SK-N-SH (cell line): ENCODE measurements around the gene SNX32. TPM values are rescaled to one million over a fixed set of nuclear protein-coding genes. Genes with fewer than 3 reads are reported as not detected.

ENCODE experiments used
- CTCF ChIA-PET: fragments of 300-600, 350-600 bp; formaldehyde crosslinking; extraction: SDS; loops from one replicate; lab custom pipeline; 2021; lab: Yijun Ruan, JAX
- POLR2A ChIA-PET: fragments of 350-600 bp; sonication (Branson Sonifier 250); formaldehyde crosslinking; extraction: SDS; loops from one replicate; lab custom pipeline; 2020; ENCODE audit warnings: antibody characterized with exemption, inconsistent platforms; lab: Yijun Ruan, JAX
- DNase-seq: peaks from one replicate; pipeline ENCODE4 v3.0.0; 2012
- H2AFZ ChIP-seq: fragments of 200-600 bp; sonication (generic); 2 replicates; pipeline ENCODE4 v1.8.1; 2016; ENCODE audit warnings: antibody characterized with exemption, mild to moderate bottlenecking, low read depth
- H3F3A ChIP-seq: fragments of 200-600 bp; sonication (generic); replicated peaks from 2 replicates; pipeline ENCODE3; 2016; ENCODE audit warnings: antibody characterized with exemption, mild to moderate bottlenecking; ENCODE audit not compliant: insufficient read depth
- H3K27ac ChIP-seq, 2 experiments: fragments of 200-500 bp in 1 of 2; fragments of 200-600 bp in 1 of 2; sonication (Bioruptor generic) in 1 of 2; sonication (generic), shearing (Covaris generic) in 1 of 2; 2 replicates each; pipeline versions ENCODE4 v1.5.1 to v1.6.1; 2014 to 2016; ENCODE audit warnings: low read depth in 2 of 2, inconsistent platforms in 1 of 2, low read length in 1 of 2, mild to moderate bottlenecking in 1 of 2, mixed read lengths in 1 of 2
- H3K27me3 ChIP-seq: fragments of 200-600 bp; sonication (generic), shearing (Covaris generic); 2 replicates; pipeline ENCODE4 v1.6.1; 2016; ENCODE audit warnings: mixed run types; ENCODE audit not compliant: insufficient read depth
- H3K36me3 ChIP-seq, 2 experiments: fragments of 200-500 bp in 1 of 2; fragments of 200-600 bp in 1 of 2; sonication (Bioruptor generic) in 1 of 2; sonication (generic) in 1 of 2; replicated peaks in 1 of 2; 2 replicates each; pipeline versions ENCODE3 to v1.5.1; 2014 to 2016; ENCODE audit warnings: low read length in 1 of 2, mild to moderate bottlenecking in 1 of 2; ENCODE audit not compliant: insufficient read depth in 2 of 2, control insufficient read depth in 1 of 2
- H3K4me1 ChIP-seq, 2 experiments: fragments of 200-500 bp in 1 of 2; fragments of 200-600 bp in 1 of 2; sonication (Bioruptor generic) in 1 of 2; sonication (generic), shearing (Covaris generic) in 1 of 2; 2 replicates each; pipeline versions ENCODE4 v1.5.1 to v1.6.1; 2014 to 2016; ENCODE audit warnings: low read depth in 1 of 2, low read length in 1 of 2, mixed run types in 1 of 2; ENCODE audit not compliant: insufficient read depth in 2 of 2, control insufficient read depth in 1 of 2
- H3K4me2 ChIP-seq: fragments of 200-600 bp; sonication (generic), shearing (Covaris generic); 2 replicates; pipeline ENCODE4 v1.6.1; 2017; ENCODE audit warnings: mixed run types
- H3K4me3 ChIP-seq, 2 experiments: fragments of 200-500 bp in 1 of 2; fragments of 200-600 bp in 1 of 2; sonication (Bioruptor generic) in 1 of 2; sonication (generic), shearing (Covaris generic) in 1 of 2; 2 replicates each; pipeline versions ENCODE4 v1.5.1 to v1.8.1; 2014 to 2016; ENCODE audit warnings: low read depth in 2 of 2, inconsistent platforms in 1 of 2, low read length in 1 of 2, mild to moderate bottlenecking in 1 of 2, mixed read lengths in 1 of 2, moderate library complexity in 1 of 2
- H3K79me2 ChIP-seq: fragments of 200-600 bp; sonication (generic); 2 replicates; pipeline ENCODE4 v1.8.1; 2017; ENCODE audit warnings: mild to moderate bottlenecking; ENCODE audit not compliant: insufficient read depth
- H3K9ac ChIP-seq: fragments of 200-600 bp; sonication (generic); 2 replicates; pipeline ENCODE4 v1.6.1; 2017; ENCODE audit warnings: mixed run types
- H3K9me2 ChIP-seq: fragments of 200-600 bp; sonication (generic); 2 replicates; pipeline ENCODE4 v1.6.1; 2017; ENCODE audit warnings: mixed run types
- H3K9me3 ChIP-seq: fragments of 200-600 bp; sonication (generic); 2 replicates; pipeline ENCODE4 v1.6.1; 2017; ENCODE audit warnings: mixed run types, mild to moderate bottlenecking, moderate library complexity
- H4K20me1 ChIP-seq: fragments of 200-600 bp; sonication (generic); 2 replicates; pipeline ENCODE4 v1.6.1; 2017; ENCODE audit warnings: mild to moderate bottlenecking, mixed run types; ENCODE audit not compliant: insufficient read depth
- CHD2 ChIP-seq: fragments of 150-350 bp; IDR thresholded peaks from 2 replicates; pipeline ENCODE4 v1.6.1; 2018; ENCODE audit warnings: low read length; ENCODE audit not compliant: partially characterized antibody
- EP300 ChIP-seq, 2 experiments: IDR thresholded peaks; 2 replicates each; pipeline versions ENCODE4 v1.4.0 to v1.6.1; 2012; ENCODE audit warnings: borderline replicate concordance in 1 of 2, low read depth in 1 of 2, low read length in 1 of 2
- EZH2phosphoT487 ChIP-seq: fragments of 200-600 bp; sonication (generic); IDR thresholded peaks from 2 replicates; pipeline ENCODE4 v1.6.1; 2017; ENCODE audit warnings: low read depth, mixed run types, mild to moderate bottlenecking, antibody characterized with exemption, moderate library complexity, borderline replicate concordance
- FOXM1 ChIP-seq: IDR thresholded peaks from 2 replicates; pipeline ENCODE4 v1.4.0; 2012; ENCODE audit warnings: low read depth, mild to moderate bottlenecking
- MXI1 ChIP-seq: IDR thresholded peaks from 2 replicates; pipeline ENCODE4 v1.6.1; 2012; ENCODE audit warnings: mild to moderate bottlenecking, low read depth, low read length, improper control_type of control experiment
- NFIC ChIP-seq: IDR thresholded peaks from 2 replicates; pipeline ENCODE4 v1.4.0; 2012; ENCODE audit warnings: borderline replicate concordance
- NRF1 ChIP-seq: IDR thresholded peaks from 2 replicates; pipeline ENCODE4 v1.6.1; 2012; ENCODE audit warnings: low read depth, mild to moderate bottlenecking, low read length
- POLR2AphosphoS5 ChIP-seq: IDR thresholded peaks from 2 replicates; pipeline ENCODE4 v1.6.1; 2012; ENCODE audit warnings: low read depth, low read length
- RAD21 ChIP-seq: IDR thresholded peaks from 2 replicates; pipeline ENCODE4 v1.6.1; 2012; ENCODE audit warnings: mild to moderate bottlenecking, low read length
- RXRA ChIP-seq: IDR thresholded peaks from 2 replicates; pipeline ENCODE4 v1.4.0; 2012; ENCODE audit warnings: low read depth, mild to moderate bottlenecking, borderline replicate concordance
- SMC3 ChIP-seq: IDR thresholded peaks from 2 replicates; pipeline ENCODE4 v1.6.1; 2012; ENCODE audit warnings: low read depth, low read length, improper control_type of control experiment
- TAF1 ChIP-seq: IDR thresholded peaks from 2 replicates; pipeline ENCODE4 v1.6.1; 2012; ENCODE audit warnings: low read depth, mild to moderate bottlenecking, low read length, moderate library complexity, borderline replicate concordance
- TCF12 ChIP-seq: IDR thresholded peaks from 2 replicates; pipeline ENCODE4 v1.4.0; 2012
- TEAD4 ChIP-seq: IDR thresholded peaks from 2 replicates; pipeline ENCODE4 v1.4.0; 2012; ENCODE audit warnings: mild to moderate bottlenecking, borderline replicate concordance; ENCODE audit not compliant: insufficient read depth
- YY1 ChIP-seq: IDR thresholded peaks from 2 replicates; pipeline ENCODE4 v1.4.0; 2012; ENCODE audit warnings: low read depth, mild to moderate bottlenecking
- WGBS: methylation state at CpG from one replicate; pipeline ENCODE4 v1.1.6; 2017; ENCODE audit warnings: low lambda C conversion rate; 5-methylcytosine and 5-hydroxymethylcytosine counted together
- polyA plus RNA-seq, 3 experiments: library from polyadenylated mRNA; depleted of rRNA; stranded (reverse); fragments of >200 nt; gene quantifications; 2 replicates each; pipeline ENCODE4 v1.2.3, GENCODE V29; 2012
- TF ChIP-seq, protein P1 (sequence below): IDR thresholded peaks from 2 replicates; pipeline ENCODE4 v1.6.1; 2012; ENCODE audit warnings: mild to moderate bottlenecking, low read depth, low read length, moderate library complexity
- TF ChIP-seq, protein P2 (sequence below): IDR thresholded peaks from 2 replicates; pipeline ENCODE4 v1.4.0; 2012; ENCODE audit warnings: low read depth, borderline replicate concordance

SNX32 gene
- polyA plus RNA-seq, 1 of the 3 experiments (the other 2 are of a cell fraction), result 1.0 TPM

DNA sequence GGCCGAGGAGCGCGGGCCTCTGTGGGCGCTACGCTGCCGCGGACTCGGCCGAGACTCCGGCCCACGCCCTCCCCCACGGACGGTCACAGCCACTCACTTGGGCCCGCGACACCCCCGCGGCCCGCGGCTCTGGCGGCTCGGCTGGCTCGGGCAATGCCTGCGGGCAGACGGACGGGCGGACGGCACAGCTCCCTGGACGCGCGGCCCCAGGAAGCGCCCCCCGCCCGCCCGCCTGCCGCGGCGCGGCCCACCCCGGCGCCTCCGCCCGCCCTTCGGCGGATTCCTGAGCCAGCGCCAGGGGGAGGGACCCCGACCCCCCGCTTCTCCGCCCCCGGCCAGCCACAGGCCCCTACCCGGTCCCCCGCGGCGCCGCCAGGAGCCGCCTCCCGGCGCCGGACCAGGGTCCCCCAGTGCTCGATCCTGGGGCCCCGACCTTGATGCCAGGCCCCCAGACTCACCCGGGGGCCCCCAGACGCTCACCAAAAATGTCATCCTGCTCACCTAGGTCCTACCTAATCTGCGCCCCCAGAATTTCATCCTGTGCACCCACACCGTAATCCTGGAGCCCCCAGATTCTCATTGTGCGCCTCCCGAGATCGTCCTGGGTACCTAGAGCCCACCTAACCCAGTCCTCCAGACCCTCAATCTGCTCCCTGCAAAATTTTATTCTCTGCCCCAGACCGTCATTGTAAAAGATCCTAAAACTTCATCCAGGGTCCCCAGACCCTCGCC is 39.0 kb downstream of the SNX32 start, which contains the start of gene EFEMP2:
Gene EFEMP2, minus strand, starts transcription at position 215 of the 732 bp plus-strand sequence. CDS start 446 bp downstream, outside the sequence.
- H4K20me1 ChIP-seq, result no peaks in the 10 kb centered on the region
- CTCF ChIA-PET, result interaction anchor here (1.2 to 18.4 kb wide), 6 partner anchors 12 to 161 kb away, joined by 3 to 374 read pairs (median 7); partner anchors contain the start of genes CCDC85B, CTSW, FIBP and KAT5
- peak within 1 kb of the TSS; percentile 97 for H3K4me2 ChIP-seq
- H3K27me3 ChIP-seq, result no peaks in the 10 kb centered on the region
- H3K9me3 ChIP-seq, result no peaks in the 10 kb centered on the region
- peaks cover 29% of the 10 kb centered on the region for H3K79me2 ChIP-seq
- DNase-seq, result peak; percentile 79
- peak within 1 kb of the TSS; percentile 77 to 93 for H3K27ac ChIP-seq
- peak within 1 kb of the TSS; percentile 54 to 73 for H3K4me3 ChIP-seq
- peaks cover 19 to 26% of the 10 kb centered on the region in 2 experiments; a peak in 3 of 4 replicates for H3K4me1 ChIP-seq
- 10% methylated on average over 7 of the region's 69 CpGs for WGBS
- H2AFZ ChIP-seq, result peak within 1 kb of the TSS; percentile 77; the same call in 1 of the 2 replicates
- POLR2A ChIA-PET, result interaction anchor here (2.2 to 4.8 kb wide), 3 partner anchors 10 to 18 kb away, joined by 11 to 59 read pairs (median 11); partner anchors contain the start of genes CCDC85B, CFL1 and MUS81
- H3K9me2 ChIP-seq, result no peaks in the 10 kb centered on the region
- H3K9ac ChIP-seq, result peak within 1 kb of the TSS; percentile 70
- peaks cover 30% of the 10 kb centered on the region for H3F3A ChIP-seq
- H3K36me3 ChIP-seq, result peaks cover 23 to 31% of the 10 kb centered on the region in 2 experiments
- peak; percentile 20; the same call in 1 of the 2 replicates for TF ChIP-seq TAF1
- no peak for TF ChIP-seq CHD2

DNA sequence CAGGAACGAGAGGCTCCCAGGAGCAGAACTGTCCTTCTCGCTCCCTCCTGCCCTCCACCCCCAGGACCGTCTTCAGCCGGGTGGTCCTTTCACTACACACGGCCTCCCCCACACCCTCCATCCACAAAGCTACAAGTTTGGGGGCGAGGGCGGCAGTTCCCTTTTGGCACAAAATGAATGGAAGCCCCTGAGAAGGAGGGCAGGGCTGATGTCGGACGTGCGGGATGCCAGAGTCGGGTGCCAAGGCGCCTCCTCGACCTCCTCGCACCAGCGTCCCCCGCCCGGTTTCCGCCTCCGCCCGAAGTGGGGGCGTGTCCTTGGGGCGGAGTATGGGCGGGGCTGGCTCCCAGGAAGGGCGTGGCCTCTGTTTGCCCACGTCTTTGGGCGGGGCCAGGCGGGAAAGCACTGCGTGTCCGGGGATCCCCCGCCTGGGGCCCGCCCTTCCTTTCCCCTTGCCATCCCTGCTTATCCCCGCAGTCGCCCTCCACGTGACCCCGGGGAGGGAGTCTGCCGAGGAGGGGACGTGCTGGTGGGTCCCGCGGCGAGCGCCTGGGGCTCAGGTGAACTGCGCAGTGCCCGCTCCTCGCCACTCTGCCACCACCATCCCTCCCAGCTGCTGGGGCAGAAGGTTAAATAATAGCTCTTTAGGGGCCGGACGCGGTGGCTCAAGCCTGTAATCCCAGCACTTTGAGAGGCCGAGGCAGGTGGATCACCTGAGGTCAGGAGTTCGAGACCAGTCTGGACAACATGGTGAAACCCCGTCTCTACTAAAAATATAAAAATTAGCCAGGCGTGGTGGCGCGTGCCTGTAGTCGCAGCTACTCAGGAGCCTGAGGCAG is 39.8 kb downstream of the SNX32 start:
- ChIA-PET CTCF (interaction anchor here (0.6 to 18.4 kb wide), 4 partner anchors 12 to 457 kb away, joined by 3 to 374 read pairs (median 46); partner anchors contain the start of genes CCDC85B, CTSW, FIBP and MUS81), POLR2A (interaction anchor here (0.5 to 1.2 kb wide), 5 partner anchors 8 to 17 kb away, joined by 3 to 7 read pairs (median 3); partner anchors contain the start of genes CCDC85B and FIBP)
- peaks cover 19 to 23% of the 10 kb centered on the region in 2 experiments; a peak in 3 of 4 replicates for H3K4me1 ChIP-seq
- H3K4me2 ChIP-seq, result peak overlapping the region; percentile 97
- no peaks in the 10 kb centered on the region for H3K27me3 ChIP-seq
- no peaks in the 10 kb centered on the region for H3K9me3 ChIP-seq
- peak overlapping the region; percentile 77 to 93 for H3K27ac ChIP-seq
- peaks cover 29% of the 10 kb centered on the region for H3K79me2 ChIP-seq
- DNase-seq, result peak; percentile 98
- peaks cover 15 to 23% of the 10 kb centered on the region in 2 experiments for H3K36me3 ChIP-seq
- WGBS, result 27% methylated on average over 20 of the region's 54 CpGs
- no peaks in the 10 kb centered on the region for H3K9me2 ChIP-seq
- H3F3A ChIP-seq, result peaks cover 29% of the 10 kb centered on the region
- H4K20me1 ChIP-seq, result no peaks in the 10 kb centered on the region
- H3K4me3 ChIP-seq, result peak overlapping the region; percentile 54 to 73
- H3K9ac ChIP-seq, result peak overlapping the region; percentile 70
- peak overlapping the region; percentile 77; the same call in 1 of the 2 replicates for H2AFZ ChIP-seq
- TF ChIP-seq, protein P1, sequence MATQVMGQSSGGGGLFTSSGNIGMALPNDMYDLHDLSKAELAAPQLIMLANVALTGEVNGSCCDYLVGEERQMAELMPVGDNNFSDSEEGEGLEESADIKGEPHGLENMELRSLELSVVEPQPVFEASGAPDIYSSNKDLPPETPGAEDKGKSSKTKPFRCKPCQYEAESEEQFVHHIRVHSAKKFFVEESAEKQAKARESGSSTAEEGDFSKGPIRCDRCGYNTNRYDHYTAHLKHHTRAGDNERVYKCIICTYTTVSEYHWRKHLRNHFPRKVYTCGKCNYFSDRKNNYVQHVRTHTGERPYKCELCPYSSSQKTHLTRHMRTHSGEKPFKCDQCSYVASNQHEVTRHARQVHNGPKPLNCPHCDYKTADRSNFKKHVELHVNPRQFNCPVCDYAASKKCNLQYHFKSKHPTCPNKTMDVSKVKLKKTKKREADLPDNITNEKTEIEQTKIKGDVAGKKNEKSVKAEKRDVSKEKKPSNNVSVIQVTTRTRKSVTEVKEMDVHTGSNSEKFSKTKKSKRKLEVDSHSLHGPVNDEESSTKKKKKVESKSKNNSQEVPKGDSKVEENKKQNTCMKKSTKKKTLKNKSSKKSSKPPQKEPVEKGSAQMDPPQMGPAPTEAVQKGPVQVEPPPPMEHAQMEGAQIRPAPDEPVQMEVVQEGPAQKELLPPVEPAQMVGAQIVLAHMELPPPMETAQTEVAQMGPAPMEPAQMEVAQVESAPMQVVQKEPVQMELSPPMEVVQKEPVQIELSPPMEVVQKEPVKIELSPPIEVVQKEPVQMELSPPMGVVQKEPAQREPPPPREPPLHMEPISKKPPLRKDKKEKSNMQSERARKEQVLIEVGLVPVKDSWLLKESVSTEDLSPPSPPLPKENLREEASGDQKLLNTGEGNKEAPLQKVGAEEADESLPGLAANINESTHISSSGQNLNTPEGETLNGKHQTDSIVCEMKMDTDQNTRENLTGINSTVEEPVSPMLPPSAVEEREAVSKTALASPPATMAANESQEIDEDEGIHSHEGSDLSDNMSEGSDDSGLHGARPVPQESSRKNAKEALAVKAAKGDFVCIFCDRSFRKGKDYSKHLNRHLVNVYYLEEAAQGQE, result no peak
- no peak for TF ChIP-seq NRF1
- TF ChIP-seq NFIC, result no peak
- TF ChIP-seq EZH2phosphoT487, result no peak
- TF ChIP-seq EP300 (IDR thresholded peaks at IDR 0.05; ENCODE audit: borderline replicate concordance in 1 of 2, low read depth in 1 of 2, low read length in 1 of 2), result no peak
- TF ChIP-seq TEAD4, result no peak
- TF ChIP-seq, protein P2, sequence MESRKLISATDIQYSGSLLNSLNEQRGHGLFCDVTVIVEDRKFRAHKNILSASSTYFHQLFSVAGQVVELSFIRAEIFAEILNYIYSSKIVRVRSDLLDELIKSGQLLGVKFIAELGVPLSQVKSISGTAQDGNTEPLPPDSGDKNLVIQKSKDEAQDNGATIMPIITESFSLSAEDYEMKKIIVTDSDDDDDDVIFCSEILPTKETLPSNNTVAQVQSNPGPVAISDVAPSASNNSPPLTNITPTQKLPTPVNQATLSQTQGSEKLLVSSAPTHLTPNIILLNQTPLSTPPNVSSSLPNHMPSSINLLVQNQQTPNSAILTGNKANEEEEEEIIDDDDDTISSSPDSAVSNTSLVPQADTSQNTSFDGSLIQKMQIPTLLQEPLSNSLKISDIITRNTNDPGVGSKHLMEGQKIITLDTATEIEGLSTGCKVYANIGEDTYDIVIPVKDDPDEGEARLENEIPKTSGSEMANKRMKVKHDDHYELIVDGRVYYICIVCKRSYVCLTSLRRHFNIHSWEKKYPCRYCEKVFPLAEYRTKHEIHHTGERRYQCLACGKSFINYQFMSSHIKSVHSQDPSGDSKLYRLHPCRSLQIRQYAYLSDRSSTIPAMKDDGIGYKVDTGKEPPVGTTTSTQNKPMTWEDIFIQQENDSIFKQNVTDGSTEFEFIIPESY, result no peak
- TF ChIP-seq TCF12, result no peak
- TF ChIP-seq FOXM1, result no peak
- no peak for TF ChIP-seq RAD21
- no peak for TF ChIP-seq TAF1
- peak; percentile 44; the same call in 1 of the 2 replicates for TF ChIP-seq RXRA
- TF ChIP-seq MXI1, result peak; percentile 79
- TF ChIP-seq SMC3, result peak; percentile 5; the same call in 1 of the 2 replicates
- no peak for TF ChIP-seq YY1
- peak; percentile 75 for TF ChIP-seq POLR2AphosphoS5
